Measurements from ENCODE around the gene GUCY1A2. TPM values are rescaled to one million over a fixed set of nuclear protein-coding genes. Genes with fewer than 3 reads are reported as not detected.

Gene GUCY1A2
- total and polyA plus RNA-seq, 11 donors = 0.93 to 14.1 (median 10.1) TPM

DNA sequence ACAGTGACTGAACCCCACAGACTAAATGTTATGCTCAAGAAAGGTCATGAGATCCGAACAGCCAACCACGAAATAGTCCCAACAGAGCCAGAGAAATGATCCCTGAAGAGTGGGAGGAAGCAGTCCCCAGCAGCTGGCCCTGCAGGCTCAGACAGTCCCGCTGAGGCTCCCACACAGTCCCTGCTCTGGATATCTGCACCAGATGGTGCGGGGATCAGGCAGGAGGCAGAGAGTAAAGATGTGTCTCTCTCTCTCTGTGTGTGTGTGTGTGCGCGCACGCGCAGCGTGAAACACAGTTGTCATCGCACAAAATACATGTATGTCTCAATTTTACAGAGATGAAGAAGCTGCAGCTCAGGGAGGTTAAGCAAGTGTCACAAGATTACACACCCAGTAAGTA, 27.9 kb downstream of the GUCY1A2 start:
- H3K36me3 ChIP-seq = no peaks in the 10 kb centered on the region
- TF ChIP-seq, protein P1, sequence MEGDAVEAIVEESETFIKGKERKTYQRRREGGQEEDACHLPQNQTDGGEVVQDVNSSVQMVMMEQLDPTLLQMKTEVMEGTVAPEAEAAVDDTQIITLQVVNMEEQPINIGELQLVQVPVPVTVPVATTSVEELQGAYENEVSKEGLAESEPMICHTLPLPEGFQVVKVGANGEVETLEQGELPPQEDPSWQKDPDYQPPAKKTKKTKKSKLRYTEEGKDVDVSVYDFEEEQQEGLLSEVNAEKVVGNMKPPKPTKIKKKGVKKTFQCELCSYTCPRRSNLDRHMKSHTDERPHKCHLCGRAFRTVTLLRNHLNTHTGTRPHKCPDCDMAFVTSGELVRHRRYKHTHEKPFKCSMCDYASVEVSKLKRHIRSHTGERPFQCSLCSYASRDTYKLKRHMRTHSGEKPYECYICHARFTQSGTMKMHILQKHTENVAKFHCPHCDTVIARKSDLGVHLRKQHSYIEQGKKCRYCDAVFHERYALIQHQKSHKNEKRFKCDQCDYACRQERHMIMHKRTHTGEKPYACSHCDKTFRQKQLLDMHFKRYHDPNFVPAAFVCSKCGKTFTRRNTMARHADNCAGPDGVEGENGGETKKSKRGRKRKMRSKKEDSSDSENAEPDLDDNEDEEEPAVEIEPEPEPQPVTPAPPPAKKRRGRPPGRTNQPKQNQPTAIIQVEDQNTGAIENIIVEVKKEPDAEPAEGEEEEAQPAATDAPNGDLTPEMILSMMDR (IDR thresholded peaks at IDR 0.05) = no peak
- TF ChIP-seq POLR2A (IDR thresholded peaks at IDR 0.05) = no peak
- H3K9me3 ChIP-seq = no peaks in the 10 kb centered on the region
- DNase-seq (peak; percentile 53 to 77 (median 70)), ATAC-seq (peak; percentile 83 to 90 (median 84))
- intact Hi-C loops (cut with DNase I) = no loop called here
- H3K4me3 ChIP-seq = no peak overlapping the region
- peak overlapping the region in 10 of 12 donors; percentile 3 to 72 (median 54) for H3K27ac ChIP-seq
- WGBS, 4 donors = 71 to 77% (median 72%) methylated on average over 10 of the region's 10 CpGs
- H3K4me1 ChIP-seq = peaks cover 0 to 29% (median 1%) of the 10 kb centered on the region in 12 donors
- H3K27me3 ChIP-seq = no peaks in the 10 kb centered on the region

DNA sequence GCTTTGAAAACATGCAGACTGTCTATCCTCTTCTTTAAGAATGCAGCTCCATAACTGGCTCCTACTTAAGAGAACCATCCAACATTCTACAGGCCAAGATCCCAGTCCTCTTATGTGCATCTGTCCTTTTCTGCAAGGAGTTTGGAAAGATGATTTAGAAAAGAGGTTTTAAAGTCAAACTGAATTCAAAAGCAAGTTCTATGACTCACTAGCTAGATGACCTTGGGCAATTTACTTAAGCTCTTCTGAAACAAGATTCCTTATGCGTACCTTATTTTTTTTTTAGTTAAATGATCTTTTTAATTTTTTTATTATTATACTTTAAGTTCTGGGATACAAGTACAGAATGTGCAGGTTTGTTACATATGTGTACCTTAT, 29.2 kb downstream of the GUCY1A2 start:
- Histone ChIP-seq H3K27ac (peak overlapping the region in 8 of 12 donors; percentile 4 to 70 (median 47)), H3K27me3 (no peaks in the 10 kb centered on the region), H3K36me3 (no peaks in the 10 kb centered on the region), H3K4me3 (no peak overlapping the region), H3K4me1 (peaks cover 0 to 29% (median 1%) of the 10 kb centered on the region in 12 donors), H3K9me3 (no peaks in the 10 kb centered on the region)
- 86 to 93% (median 89%) methylated on average over 1 of the region's 1 CpG for WGBS, 4 donors
- ATAC-seq (no peak), DNase-seq (no peak)
- TF ChIP-seq, protein P1 (IDR thresholded peaks at IDR 0.05) = no peak
- no peak for TF ChIP-seq POLR2A (IDR thresholded peaks at IDR 0.05)
- intact Hi-C loops (cut with DNase I) = no loop called here

DNA sequence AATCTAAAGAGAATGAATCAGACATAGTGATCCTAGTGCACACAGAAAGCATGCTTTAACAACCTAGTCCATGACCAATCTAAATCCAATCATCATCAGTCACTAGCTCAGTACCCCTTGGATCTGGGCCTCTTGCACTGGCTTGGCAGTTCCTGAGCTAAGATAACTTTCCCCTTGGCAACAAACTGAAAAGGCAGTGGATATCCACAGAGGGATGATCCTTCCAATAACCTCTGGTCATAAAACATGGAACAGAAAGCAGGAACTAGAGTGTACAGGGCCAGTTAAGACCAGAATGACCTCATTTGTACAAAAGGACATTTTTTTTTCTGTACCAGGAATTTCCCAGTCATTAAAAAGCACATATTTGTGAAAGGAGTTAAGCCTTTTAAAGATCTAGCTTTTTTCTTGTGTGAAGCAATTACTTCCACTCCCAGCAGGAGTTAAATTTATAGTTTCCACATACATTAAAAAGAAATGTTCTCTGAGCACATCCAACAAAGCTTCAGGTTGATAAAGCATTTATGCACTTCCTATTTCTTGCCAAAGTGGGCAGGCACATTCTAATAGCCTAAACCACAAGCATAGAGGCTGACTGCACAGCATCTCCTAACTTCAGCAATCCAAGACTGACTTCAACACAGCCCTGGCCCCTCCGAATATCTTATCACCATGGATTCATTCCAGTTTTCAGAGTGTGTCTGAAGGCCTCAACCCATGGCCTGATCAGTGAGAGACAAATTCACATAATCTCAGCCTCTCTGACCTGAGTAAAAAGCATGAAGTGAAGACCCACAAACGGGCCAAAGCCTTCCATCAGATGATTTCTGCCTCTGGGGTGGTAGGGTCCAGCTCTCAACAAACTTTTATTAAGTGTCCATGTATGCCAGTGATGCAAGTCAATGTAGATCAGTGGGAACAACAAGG, 29.9 kb downstream of the GUCY1A2 start:
- Histone ChIP-seq H3K27ac (peak overlapping the region in 8 of 12 donors; percentile 4 to 70 (median 47)), H3K36me3 (no peaks in the 10 kb centered on the region), H3K4me3 (no peak overlapping the region), H3K4me1 (peaks cover 0 to 30% (median 1%) of the 10 kb centered on the region in 12 donors), H3K27me3 (no peaks in the 10 kb centered on the region), H3K9me3 (no peaks in the 10 kb centered on the region)
- WGBS, 4 donors = 8 to 35% (median 28%) methylated on average over 2 of the region's 2 CpGs
- ATAC-seq (peak; percentile 33 to 73 (median 62)), DNase-seq (peak in 1 of 5 donors; percentile 19)
- intact Hi-C loops (cut with DNase I) = no loop called here
- TF ChIP-seq POLR2A (IDR thresholded peaks at IDR 0.05) = no peak
- TF ChIP-seq, protein P1 (IDR thresholded peaks at IDR 0.05) = no peak

DNA sequence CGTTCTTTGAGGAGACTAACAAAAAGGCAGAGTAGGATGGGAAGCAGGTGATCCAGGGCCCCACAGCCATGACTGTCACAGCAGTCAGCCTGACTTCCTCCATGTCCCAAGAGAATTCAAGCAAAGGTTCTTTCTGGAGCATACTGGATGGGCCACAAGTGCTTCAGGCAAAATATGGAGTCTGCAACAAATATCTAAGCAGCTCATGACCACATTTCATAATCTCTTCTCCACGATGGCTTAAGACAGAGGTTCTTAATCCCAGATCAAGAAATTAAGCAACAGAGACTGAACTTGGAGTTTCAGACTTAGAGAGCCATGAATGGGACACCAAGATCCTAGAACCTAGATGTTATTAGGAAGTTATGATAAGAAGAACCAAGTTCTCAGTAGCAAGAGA, 31.6 kb downstream of the GUCY1A2 start:
- no peaks in the 10 kb centered on the region for H3K36me3 ChIP-seq
- intact Hi-C loops (cut with DNase I) = no loop called here
- H3K27me3 ChIP-seq = no peaks in the 10 kb centered on the region
- ATAC-seq (no peak), DNase-seq (no peak)
- no peaks in the 10 kb centered on the region for H3K9me3 ChIP-seq
- TF ChIP-seq, protein P1 (IDR thresholded peaks at IDR 0.05) = no peak
- TF ChIP-seq POLR2A (IDR thresholded peaks at IDR 0.05) = no peak
- 63 to 82% (median 74%) methylated on average over 2 of the region's 2 CpGs for WGBS, 4 donors
- H3K4me1 ChIP-seq = peaks cover 0 to 41% (median 1%) of the 10 kb centered on the region in 12 donors
- H3K4me3 ChIP-seq = no peak overlapping the region
- H3K27ac ChIP-seq = peak overlapping the region in 3 of 12 donors; percentile 17 to 53 (median 28)
